ENCODE data around the gene CDK9. TPM values are rescaled to one million over a fixed set of nuclear protein-coding genes. Genes with fewer than 3 reads are reported as not detected.

CDK9 gene
- total RNA-seq, 1 experiment from 2014 or later = 48.7 TPM

DNA sequence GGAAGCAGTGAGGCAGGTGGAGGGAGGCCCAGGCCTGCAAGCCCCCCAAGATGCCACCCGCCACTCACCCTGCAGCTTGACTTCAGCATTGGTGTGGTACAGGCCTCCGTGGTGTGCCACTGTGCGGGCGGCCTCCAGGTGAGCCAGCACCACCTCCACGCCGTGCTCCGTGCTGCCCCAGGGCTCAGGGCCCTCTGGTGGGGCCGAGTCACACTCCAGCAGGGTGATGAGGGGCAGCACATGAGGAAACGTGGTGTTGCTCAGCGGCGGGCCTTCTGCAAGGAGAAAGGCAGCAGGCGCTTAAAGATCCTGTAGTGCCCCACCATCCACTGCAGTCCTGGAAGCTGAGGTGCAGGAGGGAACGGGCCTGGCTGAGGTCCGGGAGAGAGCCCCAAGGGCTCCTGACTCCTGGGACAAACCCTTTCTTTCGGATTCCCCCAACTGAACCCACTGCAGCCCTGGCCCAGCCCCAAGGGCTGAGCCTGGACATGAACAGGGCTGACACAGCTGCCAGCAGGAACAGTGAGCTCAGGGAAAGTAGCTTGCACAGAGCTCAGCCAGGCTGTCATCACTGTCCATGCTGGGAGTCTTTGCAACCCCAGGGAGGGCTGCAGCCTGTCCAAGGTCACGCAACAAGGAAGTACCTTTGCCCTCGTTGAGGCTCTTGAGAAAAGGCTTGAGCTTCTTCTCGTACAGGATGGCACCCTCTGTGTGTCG lies 46.1 kb upstream of the CDK9 start:
- Histone ChIP-seq H3K4me1 (ENCODE audit: control insufficient read depth, insufficient read depth, low read length) (no peaks in the 10 kb centered on the region), H3K36me3 (ENCODE audit: control insufficient read depth, insufficient read depth, low read length) (no peaks in the 10 kb centered on the region), H3K4me3 (ENCODE audit: low read depth in 2 of 2, low read length in 2 of 2) (no peak overlapping the region), H3K27ac (ENCODE audit: low read length) (no peak overlapping the region), H3K27me3 (ENCODE audit: control insufficient read depth, insufficient read depth, low read length) (no peaks in the 10 kb centered on the region), H3K9me3 (ENCODE audit: control insufficient read depth, insufficient read depth, low read depth, low read length) (no peaks in the 10 kb centered on the region)
- ChIA-PET CTCF (no interaction called here), POLR2A (no interaction called here)
- ATAC-seq (no peak), DNase-seq (ENCODE audit: low read depth, low spot score) (no peak)
- intact Hi-C loops (cut with micrococcal nuclease; ENCODE audit: unreplicated experiment) (loop anchor here (5.0 to 10.0 kb wide), 2 partner anchors 155 to 183 kb away; no protein-coding TSS in a partner anchor), in situ Hi-C loops (cut with HindIII; ENCODE audit: low pct_unique_long_range_greater_than_20kb, low sequenced_read_pairs) (no loop called here)
- TF ChIP-seq REST (IDR thresholded peaks at IDR 0.05; ENCODE audit: insufficient read depth in 1 of 2, low read depth in 2 of 2, low read length in 1 of 2) = no peak
- no peak for TF ChIP-seq TCF7L2 (IDR thresholded peaks at IDR 0.05; ENCODE audit: low read depth, low read length)
- TF ChIP-seq, protein P1, sequence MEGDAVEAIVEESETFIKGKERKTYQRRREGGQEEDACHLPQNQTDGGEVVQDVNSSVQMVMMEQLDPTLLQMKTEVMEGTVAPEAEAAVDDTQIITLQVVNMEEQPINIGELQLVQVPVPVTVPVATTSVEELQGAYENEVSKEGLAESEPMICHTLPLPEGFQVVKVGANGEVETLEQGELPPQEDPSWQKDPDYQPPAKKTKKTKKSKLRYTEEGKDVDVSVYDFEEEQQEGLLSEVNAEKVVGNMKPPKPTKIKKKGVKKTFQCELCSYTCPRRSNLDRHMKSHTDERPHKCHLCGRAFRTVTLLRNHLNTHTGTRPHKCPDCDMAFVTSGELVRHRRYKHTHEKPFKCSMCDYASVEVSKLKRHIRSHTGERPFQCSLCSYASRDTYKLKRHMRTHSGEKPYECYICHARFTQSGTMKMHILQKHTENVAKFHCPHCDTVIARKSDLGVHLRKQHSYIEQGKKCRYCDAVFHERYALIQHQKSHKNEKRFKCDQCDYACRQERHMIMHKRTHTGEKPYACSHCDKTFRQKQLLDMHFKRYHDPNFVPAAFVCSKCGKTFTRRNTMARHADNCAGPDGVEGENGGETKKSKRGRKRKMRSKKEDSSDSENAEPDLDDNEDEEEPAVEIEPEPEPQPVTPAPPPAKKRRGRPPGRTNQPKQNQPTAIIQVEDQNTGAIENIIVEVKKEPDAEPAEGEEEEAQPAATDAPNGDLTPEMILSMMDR (IDR thresholded peaks at IDR 0.05) = no peak
- no peak for TF ChIP-seq SIN3A (IDR thresholded peaks at IDR 0.05; ENCODE audit: borderline replicate concordance, insufficient read depth, low read depth, low read length)
- TF ChIP-seq POLR2AphosphoS5 (IDR thresholded peaks at IDR 0.05; ENCODE audit: low read depth, low read length) = no peak
- no TSS peak for BruUV-seq (replicated peaks)

- CTCF ChIA-PET = no interaction called here
- intact Hi-C loops (cut with micrococcal nuclease; ENCODE audit: unreplicated experiment) (loop anchor here (5.0 kb wide), 1 partner anchor 180 kb away; no protein-coding TSS in a partner anchor), in situ Hi-C loops (cut with HindIII; ENCODE audit: low pct_unique_long_range_greater_than_20kb, low sequenced_read_pairs) (no loop called here)
- Histone ChIP-seq H3K4me1 (ENCODE audit: control insufficient read depth, insufficient read depth, low read length) (no peaks in the 10 kb centered on the region), H3K9me3 (ENCODE audit: control insufficient read depth, insufficient read depth, low read depth, low read length) (no peaks in the 10 kb centered on the region), H3K36me3 (ENCODE audit: control insufficient read depth, insufficient read depth, low read length) (no peaks in the 10 kb centered on the region), H3K27ac (ENCODE audit: low read length) (no peak overlapping the region), H3K4me3 (ENCODE audit: low read depth in 2 of 2, low read length in 2 of 2) (peak overlapping the region; percentile 39 to 52), H3K27me3 (ENCODE audit: control insufficient read depth, insufficient read depth, low read length) (no peaks in the 10 kb centered on the region)
- no TSS peak for BruUV-seq (replicated peaks)
- POLR2A ChIA-PET = interaction anchor here (0.7 kb wide), 1 partner anchor 278 kb away, joined by 9 read pairs; no protein-coding TSS in a partner anchor
- ATAC-seq (peak; percentile 78), DNase-seq (ENCODE audit: low read depth, low spot score) (no peak)
- TF ChIP-seq TCF7L2 (IDR thresholded peaks at IDR 0.05; ENCODE audit: low read depth, low read length) (no peak), REST (IDR thresholded peaks at IDR 0.05; ENCODE audit: insufficient read depth in 1 of 2, low read depth in 2 of 2, low read length in 1 of 2) (no peak), POLR2AphosphoS5 (IDR thresholded peaks at IDR 0.05; ENCODE audit: low read depth, low read length) (no peak), SIN3A (IDR thresholded peaks at IDR 0.05; ENCODE audit: borderline replicate concordance, insufficient read depth, low read depth, low read length) (no peak)
- TF ChIP-seq, protein P1 (IDR thresholded peaks at IDR 0.05) = no peak
These were observed 43.9 kb upstream of the CDK9 start for GRCh38 chr9:127741831-127742434.
